Neural cell (in vitro differentiated cells): Measurements from ENCODE around the gene BTBD9.

Experiments
- EP300 ChIP-seq: fragments of 450-650 bp; conservative IDR thresholded peaks from 2 replicates; pipeline ENCODE4 v1.6.1; 2014; ENCODE audit warnings: antibody characterized with exemption, mild to moderate bottlenecking, moderate library complexity; ENCODE audit not compliant: poor library complexity, severe bottlenecking
- POLR2AphosphoS5 ChIP-seq: IDR thresholded peaks from 2 replicates; pipeline ENCODE4 v1.6.1; 2012
- RAD21 ChIP-seq: fragments of 450-650 bp; conservative IDR thresholded peaks from 2 replicates; pipeline ENCODE4 v1.6.1; 2014; ENCODE audit warnings: antibody characterized with exemption, mild to moderate bottlenecking, moderate library complexity
- TAF1 ChIP-seq: IDR thresholded peaks from 2 replicates; pipeline ENCODE4 v1.6.1; 2012; ENCODE audit warnings: low read depth
- TF ChIP-seq, protein P1 (sequence below): fragments of 450-650 bp; IDR thresholded peaks from 2 replicates; pipeline ENCODE4 v1.5.1; 2014; ENCODE audit warnings: antibody characterized with exemption, mild to moderate bottlenecking, moderate library complexity; ENCODE audit not compliant: poor library complexity, severe bottlenecking

DNA sequence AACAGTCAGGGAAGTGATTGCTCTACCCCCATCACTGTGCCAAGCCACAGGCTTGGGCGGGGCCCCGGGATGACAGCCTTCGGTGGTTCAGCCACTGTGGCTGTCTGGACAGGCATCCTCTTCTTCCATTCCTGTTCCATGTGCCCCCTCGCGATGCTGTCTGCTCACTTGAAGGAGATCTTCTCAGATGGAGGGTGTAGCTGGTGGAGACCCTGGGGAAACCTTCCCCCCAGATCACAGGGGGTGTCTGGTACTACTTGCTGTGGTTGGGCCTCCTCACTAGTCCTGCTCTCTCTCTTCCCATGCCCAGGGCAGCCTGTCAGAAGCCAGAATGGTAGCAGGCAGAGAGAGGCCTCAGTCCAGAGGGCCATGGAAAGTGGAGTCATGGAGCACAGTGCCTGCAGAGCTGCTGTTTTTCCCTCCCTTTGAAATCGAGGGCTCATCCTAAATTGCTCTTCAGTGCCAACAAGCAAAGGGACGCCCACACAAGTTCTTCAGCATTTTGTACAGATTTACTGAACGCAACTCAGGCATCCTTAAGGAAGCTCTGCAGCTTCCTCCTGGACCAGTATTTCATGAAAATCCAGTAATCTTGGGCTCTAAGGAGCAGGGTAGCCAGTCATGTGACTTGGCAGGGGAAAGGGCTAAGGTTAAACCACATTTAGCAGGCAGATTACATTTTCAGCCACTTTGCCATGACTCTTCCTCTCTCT, 493.6 kb downstream of the BTBD9 start:
- TF ChIP-seq, protein P1, sequence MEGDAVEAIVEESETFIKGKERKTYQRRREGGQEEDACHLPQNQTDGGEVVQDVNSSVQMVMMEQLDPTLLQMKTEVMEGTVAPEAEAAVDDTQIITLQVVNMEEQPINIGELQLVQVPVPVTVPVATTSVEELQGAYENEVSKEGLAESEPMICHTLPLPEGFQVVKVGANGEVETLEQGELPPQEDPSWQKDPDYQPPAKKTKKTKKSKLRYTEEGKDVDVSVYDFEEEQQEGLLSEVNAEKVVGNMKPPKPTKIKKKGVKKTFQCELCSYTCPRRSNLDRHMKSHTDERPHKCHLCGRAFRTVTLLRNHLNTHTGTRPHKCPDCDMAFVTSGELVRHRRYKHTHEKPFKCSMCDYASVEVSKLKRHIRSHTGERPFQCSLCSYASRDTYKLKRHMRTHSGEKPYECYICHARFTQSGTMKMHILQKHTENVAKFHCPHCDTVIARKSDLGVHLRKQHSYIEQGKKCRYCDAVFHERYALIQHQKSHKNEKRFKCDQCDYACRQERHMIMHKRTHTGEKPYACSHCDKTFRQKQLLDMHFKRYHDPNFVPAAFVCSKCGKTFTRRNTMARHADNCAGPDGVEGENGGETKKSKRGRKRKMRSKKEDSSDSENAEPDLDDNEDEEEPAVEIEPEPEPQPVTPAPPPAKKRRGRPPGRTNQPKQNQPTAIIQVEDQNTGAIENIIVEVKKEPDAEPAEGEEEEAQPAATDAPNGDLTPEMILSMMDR, result no peak
- TF ChIP-seq EP300 (no peak), RAD21 (no peak), POLR2AphosphoS5 (no peak), TAF1 (no peak)
